Activated T-cell treated with anti-CD3 and anti-CD28 coated beads for 48 hours (primary cell): Measurements from ENCODE around the gene ALKBH5.
A peak's percentile ranks its signal among the peaks of the same experiment; 100 is the strongest.

ENCODE experiments used
- DNase-seq: peaks from one replicate; pipeline ENCODE4 v3.0.0-alpha.2; 2020; ENCODE audit warnings: low read depth

Gene ALKBH5

DNA sequence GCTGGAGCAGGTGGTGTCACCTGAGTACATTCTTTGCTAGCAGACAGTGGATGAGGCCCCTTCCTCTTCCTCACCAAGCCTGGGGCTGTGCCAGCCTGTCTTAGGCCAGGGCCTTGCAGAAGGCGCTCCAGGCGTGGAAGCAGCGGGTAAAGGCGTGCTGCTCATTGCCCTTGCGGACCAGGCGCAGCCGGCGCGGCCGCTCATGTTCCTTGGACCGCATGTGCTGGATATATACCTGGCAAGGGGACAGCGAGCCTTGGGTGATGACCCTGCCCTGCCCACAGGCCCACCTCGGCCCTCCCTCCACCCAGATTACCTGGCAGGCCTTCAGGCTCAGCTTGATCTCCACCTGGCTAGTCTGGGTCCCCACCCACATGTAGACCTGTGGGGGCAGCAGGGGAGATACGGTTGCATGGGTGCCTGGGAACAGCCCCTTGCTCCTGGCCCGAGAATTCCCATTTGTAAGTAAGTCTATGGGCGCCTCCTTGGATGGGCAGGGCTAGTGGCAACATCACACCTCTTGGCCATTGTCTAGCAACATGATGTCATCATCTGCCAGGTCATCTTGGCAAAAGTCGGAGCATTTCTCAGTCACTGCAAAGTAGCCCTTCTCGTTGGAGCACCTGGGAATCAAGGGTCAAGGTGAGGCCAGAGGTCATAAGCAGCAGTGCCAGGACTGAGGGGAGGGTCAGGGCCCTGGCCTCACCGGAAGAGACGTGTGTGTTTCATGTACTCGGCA is 61.6 kb downstream of the ALKBH5 start:
- no peak for DNase-seq

DNA sequence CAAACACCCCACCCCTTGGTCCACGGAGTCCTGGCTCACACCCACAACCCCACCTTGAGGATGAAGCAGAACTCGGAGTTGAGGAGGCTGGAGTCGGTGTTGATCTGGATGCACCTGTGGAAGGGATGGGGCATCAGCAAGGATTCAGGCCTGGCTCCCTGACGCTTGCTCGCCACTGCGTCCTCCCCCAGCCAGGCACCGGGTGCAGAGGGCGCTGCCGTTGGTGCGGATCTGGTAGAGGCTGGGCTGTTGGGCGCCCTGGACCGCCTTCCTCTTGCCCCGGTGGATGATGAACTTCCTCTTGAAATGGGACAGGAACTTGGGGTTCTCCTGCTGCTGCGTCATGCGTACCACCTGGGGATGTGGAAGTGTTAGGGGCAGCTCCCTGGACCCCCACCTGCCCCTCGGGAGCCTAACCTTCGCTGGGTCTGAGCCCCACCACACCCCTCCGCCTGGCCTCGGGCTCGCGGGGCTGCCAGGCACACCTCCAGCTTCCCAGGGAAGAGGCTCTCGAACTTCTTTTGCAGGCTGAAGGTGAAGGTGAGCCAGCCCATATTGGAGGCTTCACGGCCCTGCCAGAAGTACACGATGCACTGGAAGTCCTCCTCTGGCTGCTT is 62.6 kb downstream of the ALKBH5 start:
- no peak for DNase-seq

DNA sequence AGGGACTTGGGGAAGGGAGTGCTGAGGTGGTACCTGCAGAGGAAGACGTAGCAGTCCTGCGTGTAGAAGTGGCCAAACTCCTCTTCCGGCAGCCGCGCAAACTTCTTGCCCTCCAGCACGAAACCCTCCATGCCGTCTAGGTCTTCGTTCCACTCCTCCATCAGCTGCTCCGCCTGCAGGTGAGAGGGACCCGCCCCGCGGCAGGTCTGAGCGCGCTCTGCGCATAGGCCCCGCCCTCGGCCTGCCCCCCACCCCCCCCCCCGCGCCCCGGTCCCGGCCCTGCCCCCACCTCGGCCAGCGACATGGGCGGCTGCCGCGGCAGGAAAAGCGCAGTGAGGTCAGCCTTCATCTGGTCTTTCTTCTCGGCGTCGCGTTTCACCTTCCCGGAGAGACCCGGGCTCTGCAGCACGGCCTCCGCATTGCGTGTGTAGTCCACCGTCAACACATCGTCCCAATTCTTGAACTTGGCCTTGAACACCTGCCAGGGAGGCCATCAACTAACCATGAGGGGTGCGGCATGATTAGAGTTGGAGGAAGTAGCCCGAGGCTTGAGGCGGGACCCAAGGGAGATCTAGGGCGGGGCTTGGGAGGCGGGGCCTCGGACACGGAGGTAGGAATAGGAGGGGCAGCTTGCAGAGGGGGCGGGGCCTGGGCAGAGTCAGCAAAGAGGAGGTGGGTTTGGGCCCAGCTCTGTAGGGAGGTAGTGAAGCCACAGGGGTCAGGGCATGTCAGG is 63.4 kb downstream of the ALKBH5 start:
- DNase-seq = peak; percentile 51

DNA sequence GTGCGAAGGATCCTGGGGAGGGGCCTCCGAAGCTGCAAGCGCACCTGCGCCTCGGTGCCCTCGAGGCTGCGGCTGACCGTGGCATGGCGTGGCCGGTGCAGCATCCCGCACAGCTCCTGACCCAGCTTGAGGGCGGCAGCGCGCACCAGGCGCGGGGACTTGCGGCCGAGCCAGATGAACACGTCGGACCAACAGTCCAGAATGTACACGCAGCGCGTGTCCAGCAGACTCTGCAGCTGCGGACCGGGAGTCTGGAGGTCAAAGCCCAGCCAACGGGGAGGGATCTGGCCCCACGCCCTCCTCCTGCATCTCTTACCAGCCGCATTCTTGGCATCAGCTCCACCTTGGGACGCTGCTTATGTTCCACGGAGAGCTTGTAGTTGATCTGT is 64.0 kb downstream of the ALKBH5 start:
- no peak for DNase-seq

DNA sequence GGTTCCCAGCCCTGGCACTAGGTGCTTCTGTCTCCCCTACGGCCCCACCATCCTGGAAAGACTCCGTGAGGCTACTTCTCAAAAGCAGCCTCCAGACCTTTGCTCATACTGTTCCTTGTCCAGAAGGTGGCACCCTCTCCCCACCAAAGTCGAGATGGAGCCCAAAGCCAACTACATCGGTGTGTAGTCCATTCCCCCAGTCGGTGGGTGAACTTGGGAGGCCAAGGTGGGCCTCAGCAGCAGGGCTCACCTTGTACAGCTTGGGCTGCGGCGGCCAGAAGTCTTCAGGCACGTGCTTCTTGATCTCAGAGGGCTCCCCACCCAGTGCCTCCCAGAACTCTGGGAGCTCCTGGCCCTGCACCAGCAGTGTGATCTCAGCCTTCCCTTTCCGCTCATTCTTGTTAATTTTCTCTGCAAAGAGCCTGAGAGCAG is 64.7 kb downstream of the ALKBH5 start:
- peak; percentile 53 for DNase-seq

DNA sequence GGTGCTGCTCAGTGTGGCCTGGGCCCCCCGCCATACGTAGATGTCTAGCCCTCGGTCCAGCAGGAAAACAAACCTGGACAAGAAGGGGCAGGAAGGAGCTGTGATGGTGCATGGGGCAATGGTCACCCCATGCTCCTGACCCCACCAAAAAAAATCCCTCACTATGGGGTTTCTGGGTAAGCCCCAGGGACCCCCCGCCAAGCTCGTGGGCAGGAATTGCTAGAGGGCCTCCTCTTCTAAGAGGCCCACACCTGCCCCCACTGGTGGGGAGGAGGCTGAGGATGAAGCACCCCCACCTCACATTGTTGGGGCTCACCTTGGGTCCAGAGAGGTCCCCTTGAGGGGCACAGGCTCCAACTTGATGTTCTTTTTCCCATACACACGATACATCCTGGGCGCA is 65.2 kb downstream of the ALKBH5 start:
- no peak for DNase-seq

DNA sequence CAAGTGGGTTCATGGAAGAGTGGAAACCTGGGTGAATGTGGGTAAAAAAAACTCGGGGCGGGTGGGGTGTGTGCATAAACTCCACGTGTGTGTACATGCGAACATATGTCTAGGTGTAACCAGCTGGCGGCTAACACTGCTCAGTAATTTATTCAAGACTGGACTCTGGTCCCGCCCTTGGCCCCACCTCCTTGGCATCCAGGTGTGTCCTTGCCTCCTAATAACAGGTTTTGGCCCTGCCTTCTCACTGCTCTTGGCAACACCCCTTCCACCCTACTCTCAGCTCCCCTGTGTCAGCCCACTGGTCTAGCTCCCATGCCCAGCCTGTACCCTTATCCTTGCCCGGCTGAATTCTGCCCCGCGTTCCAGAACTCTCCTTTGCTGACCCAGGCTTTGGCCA is 66.6 kb downstream of the ALKBH5 start:
- no peak for DNase-seq

DNA sequence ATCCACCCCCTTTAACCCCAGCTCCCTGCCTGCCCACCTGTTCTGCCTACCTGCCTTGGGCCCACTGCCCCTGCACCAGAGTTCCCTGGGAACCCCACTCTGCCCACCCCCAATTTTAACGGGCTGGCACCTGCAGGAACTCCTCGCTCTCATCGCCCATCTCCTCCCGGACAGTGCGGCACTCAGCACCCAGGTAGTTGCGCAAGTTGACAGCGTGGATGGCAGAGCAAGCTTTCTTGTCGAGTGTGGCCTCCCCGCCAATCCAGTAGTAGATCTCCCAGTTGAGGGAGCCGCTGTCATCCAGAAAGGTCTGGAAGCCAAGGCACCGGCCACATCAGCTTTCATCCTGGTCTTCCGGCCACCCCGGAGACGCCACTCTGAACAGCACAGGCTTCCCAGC is 67.1 kb downstream of the ALKBH5 start:
- no peak for DNase-seq

DNA sequence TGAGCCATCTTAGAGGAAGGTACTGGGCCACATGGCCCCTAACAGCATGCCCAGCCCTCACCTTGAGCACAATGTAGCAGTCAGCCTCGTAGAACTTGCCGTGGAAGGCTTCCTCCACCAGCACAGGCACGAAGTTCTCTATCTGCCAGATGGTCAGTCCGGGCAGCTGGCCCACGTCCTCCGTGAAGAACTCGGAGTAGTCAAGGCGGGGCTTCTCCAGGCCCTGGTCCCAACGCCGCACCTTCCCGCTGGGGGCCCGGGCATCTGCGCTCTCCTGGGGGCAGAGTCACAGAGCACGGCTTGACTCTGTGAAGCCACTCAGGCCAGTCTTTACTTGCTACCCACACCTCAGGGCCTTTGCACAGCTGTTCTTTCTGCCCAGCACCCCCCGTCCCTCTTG is 67.6 kb downstream of the ALKBH5 start:
- DNase-seq = no peak

DNA sequence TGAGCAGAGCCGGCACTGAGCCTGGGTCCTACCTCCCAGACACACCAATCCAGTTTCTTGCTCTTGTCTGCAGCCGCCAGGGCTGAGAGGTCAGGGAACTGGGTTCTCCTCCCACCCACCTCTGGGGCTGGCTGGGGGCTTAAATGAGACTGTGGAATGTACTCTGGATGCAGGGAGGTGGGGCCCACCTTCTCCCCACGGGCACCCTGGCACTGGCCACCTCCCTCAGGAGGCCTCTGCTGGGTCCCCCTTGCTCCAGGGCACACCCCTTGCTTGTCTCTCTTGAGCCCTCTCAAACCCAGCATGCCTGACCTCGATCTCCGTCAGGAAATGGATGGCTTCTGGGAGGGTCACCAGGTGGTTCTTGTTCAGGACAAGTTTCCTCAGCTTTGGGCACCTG is 68.5 kb downstream of the ALKBH5 start:
- DNase-seq = no peak

DNA sequence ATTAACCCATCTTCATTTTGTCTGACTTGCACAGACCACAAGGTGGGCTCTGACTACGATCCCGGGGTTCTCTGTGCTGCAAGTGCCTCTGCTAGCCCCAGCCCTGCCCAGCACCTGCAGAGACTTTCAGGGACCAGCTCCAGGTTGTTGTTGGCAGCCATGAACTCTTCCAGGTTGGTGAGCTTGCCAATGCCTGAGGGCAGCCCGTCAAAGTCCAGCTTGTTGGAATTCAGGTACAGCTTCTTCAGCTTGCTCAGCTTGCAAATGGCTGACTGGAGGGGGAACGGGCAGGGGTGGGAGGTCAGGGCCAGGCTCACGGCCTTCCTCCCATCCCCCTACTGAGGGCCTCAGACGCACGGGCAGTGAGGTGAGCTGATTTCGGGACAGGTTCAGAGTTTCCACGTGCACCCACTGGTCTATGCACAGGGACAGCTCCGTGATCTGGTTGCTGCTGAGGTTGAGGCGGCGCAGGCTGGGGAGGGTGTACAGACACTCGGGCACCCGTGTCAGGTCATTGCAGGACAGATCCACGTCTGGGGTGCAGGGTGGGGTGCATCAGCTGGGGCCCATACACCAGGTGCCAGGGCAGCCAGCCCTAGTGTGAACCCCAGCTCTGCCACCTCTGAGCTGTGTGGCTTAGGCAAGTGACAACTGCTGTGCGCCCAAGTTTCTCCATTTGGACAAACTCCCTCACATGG is 69.7 kb downstream of the ALKBH5 start:
- DNase-seq = no peak

DNA sequence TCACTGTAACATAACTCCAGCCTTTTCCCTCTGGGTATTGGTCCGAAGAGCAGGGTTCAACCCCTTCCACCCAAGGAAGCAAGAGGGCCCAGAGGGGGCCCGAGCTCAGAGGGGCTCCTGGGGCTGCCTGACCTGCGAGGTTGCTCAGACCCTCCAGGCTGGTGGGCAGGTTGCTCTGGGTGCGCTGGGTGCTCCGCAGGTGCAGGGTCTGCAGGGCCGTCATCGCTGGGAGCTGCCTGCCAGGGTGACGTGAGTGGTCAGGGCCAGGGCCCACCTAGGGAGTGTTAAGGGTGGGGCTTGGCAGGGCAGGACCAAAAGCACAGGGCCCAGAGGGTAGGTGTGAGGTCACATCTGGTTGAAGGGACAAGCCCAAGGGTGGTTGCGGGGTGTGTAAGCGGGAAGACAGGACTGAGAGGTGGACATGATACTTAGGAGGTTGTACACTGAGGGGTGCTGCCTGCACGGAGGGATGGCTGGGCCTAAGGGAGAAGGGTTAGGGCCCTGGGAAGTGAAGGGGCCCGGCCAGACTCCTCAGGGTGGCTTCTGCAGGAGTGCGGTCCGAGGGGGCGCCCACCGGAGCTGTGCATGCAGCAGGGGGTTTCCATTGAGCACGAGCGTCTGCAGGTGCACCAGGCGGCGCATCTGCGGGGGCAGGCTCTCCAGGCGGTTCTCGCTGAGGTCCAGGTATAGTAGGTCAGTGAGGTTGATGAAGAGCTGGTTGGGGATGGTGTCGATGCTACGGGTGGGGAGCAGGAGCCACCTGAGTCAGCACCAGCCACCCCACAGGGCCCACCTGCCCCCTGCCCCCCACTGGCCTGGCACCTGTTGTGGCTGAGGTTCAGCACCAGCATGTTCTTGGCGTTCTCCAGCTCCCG is 70.6 kb downstream of the ALKBH5 start:
- DNase-seq = no peak

DNA sequence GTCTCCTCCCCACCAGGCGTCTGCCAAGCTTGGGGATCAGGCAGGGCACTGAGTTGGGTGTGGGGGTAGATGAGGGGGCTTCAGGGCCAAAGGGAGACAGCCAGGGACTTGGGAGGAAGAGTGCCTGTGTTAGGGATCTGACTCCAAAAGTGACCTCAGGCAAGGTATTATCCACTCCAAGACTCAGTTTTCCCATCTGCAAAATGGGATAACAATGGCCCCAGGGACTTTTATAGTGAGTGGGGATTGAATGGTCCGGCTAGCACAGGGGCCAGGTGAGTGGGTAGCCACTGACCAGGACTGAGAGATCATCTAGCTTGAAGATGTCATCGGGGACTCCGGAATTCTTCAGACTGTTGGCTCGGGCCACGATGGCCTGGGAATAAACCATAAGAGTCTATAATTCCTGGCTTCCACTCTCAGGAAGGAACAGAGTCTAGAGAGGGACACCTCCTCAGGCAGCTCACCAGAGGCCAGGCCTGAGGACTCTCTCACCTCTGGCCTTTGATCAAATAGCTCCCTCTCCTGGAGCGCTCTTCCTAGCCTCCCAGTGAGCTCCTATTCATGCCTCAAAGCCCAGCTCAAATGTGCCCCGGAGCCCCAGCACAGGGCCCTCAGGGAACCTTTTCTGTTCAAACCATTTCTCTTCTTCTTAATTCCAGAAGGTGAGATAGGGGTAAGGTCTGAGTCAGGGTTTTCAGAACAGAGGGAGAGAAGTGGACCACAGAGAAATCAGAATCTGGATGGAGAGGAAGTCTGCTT is 71.4 kb downstream of the ALKBH5 start:
- no peak for DNase-seq

DNA sequence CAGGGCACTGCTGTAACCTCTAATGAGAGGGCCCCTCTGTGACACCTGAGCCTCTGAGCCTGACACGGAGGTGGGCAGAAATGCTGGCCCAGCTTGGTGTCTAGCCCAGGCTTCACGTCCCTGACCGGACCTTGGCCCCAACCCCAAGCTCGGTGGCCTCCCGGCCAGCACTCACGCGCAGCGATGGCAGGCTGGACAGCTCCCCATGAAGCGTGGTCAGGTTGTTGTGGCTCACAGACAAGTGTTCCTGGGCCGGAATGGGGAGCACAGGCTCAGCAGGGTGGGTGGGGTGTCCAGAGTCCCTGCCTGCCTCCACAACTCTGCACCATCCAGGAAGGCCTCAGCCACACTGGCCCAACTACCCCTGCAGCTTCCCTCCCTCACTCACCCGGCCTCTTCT is 72.7 kb downstream of the ALKBH5 start:
- DNase-seq = no peak

DNA sequence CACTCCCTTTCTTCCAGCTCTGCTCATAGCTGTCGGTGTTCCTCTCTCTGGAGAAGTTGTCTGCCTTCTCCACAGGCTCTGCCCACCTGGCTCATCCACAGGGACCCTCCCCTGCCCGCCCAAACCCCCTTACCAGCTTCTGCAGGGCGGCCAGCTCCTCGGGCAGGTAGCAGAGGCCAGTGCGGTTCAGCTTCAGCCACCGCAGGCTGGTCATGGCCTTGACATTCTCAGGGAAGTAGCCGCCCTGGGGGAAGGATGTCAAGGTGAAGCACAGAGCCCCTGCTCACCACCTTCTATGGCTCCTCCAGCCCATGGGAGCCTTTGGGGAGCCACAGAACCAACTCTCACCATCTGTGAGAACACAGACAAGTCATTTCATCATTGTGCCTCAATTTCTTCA is 73.1 kb downstream of the ALKBH5 start:
- DNase-seq = no peak

DNA sequence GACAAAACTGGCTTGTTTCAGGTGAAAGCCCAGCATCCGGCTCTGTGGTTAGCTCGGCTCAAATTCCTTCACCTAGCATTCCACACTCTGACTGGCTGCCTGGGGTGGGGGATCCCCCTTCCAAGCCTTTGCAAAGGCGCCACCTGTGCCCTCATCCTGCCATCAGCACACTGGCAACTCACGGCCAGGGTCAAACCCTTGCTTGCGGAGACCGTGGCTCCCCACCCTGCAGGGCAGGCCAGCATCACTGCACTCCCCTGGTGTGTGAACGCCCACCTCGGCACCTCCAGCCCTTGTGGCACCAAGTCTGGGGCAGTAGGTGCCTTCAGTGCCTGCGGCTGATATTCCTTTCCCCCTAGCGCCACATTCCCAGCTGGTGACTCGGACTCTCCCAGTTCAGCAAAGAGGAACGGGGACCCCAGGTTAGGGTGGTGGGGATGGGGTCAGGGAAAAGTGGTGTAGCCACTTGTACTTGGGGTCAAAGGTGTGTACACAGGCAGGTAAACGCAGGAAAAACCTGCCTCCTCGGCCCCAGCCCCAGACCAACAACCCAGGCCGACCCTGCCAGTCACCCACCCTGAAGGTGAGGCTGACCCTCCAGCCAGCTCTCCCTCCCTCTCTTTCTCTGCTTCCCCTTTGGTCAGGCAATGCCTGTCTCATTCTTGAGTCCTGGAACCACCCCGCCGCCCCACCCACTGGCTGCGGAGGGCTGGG is 73.8 kb downstream of the ALKBH5 start:
- peak; percentile 20 for DNase-seq

DNA sequence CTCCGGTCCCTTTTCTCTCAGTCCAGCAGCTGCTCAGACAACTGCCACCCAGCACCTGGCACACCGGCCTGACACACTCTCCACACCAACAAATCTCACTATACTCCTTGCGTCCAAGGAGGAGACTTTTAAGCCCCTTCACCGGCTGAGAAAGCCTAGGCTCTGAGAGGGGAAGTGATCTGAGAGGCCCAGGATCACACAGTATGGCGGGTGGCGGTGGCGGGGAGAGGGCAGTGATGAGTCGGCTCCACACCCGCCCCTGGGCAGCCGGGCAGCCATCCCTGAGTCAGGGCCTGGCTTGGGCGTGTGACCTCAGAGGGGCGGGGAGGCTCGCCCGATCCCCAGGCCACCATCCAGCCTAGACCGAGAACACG is 74.3 kb downstream of the ALKBH5 start:
- peak; percentile 53 for DNase-seq

DNA sequence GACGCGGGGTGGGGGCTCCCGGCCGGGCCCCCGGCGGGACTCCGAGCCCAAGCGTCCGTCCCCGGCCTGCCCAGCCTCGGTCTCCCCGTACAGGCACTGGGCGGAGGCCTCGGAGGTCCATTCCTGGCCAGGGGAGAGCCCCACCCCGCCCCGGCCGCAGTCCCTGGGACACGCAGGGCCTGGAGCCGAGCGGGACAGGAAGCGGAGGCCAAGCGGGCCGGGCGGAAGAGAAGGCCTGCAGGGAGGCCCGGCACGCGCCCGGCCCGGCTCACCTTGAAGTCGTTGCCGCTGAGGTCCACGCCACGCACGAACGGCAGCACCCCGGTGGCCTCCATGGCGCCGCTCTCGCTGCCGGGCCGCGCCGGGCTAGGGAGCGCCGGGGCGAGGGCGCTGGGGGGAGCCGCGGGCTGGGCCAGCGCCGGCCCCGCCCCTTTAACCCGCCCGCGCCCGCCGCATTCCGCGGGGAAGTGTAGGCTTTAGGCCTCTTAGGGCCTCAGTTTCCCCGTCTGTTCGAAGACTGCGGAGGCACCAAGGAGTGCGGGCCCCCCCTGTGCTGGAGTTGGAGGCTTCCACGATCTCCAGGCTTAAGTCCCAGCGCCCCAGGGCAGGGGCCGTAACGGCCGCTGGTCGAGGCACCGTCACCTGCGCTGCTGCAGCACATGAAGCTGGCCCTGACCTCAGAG is 74.9 kb downstream of the ALKBH5 start, which contains the start of gene FLII:
TSS of gene FLII (minus strand) at position 383 of the 683 bp plus-strand sequence. CDS start at position 335, 48 bp downstream.
- DNase-seq = peak; percentile 49
